Activated B cell treated with CpG ODN at 0.5 μM for 24 hours (primary cell): Measurements from ENCODE around the gene GLI3. TPM values are rescaled to one million over a fixed set of nuclear protein-coding genes. Genes with fewer than 3 reads are reported as not detected.

ENCODE experiments used
- ATAC-seq: fragments of 200-7000 bp; cut with Tn5 transposase; one replicate; pipeline ENCODE4 v1.10.0; 2021; ENCODE audit warnings: low read depth, mild to moderate bottlenecking, moderate library complexity
- CTCF ChIA-PET: fragments of 350-600 bp; sonication (Branson Sonifier 250); formaldehyde crosslinking; loops from one replicate; lab custom pipeline; 2021; ENCODE audit warnings: antibody characterized with exemption; lab: Charles Lee
- POLR2A ChIA-PET: fragments of 350-600 bp; sonication (Branson Sonifier 250); formaldehyde crosslinking; loops from one replicate; lab custom pipeline; 2021; ENCODE audit warnings: antibody characterized with exemption; lab: Charles Lee
- DNase-seq: peaks from one replicate; pipeline ENCODE4 v3.0.0; 2022
- H3K27ac Mint-ChIP-seq: one replicate; pipeline ENCODE4 v1.8.0; 2020; ENCODE audit warnings: mixed read lengths
- H3K27me3 Mint-ChIP-seq: one replicate; pipeline ENCODE4 v1.8.0; 2021; ENCODE audit warnings: mixed read lengths
- H3K36me3 Mint-ChIP-seq: one replicate; pipeline ENCODE4 v1.8.0; 2021; ENCODE audit warnings: low read depth, mixed read lengths
- H3K4me1 Mint-ChIP-seq: one replicate; pipeline ENCODE4 v1.8.0; 2021; ENCODE audit warnings: mixed read lengths
- H3K4me3 Mint-ChIP-seq: one replicate; pipeline ENCODE4 v1.8.0; 2020; ENCODE audit warnings: mild to moderate bottlenecking, mixed read lengths
- H3K9me3 Mint-ChIP-seq: one replicate; pipeline ENCODE4 v1.8.0; 2020; ENCODE audit warnings: mixed read lengths
- intact Hi-C: fragments of 100-400 bp; cut with micrococcal nuclease; formaldehyde crosslinking; loops from one replicate; pipeline ENCODE4 v1.15.1; 2024
- total RNA-seq: library from RNA; stranded (reverse); gene quantifications from 2 replicates; pipeline ENCODE4 v1.2.3, GENCODE V29; 2022
- TF ChIP-seq, protein P1 (sequence below): fragments of 200-600 bp; IDR thresholded peaks from one replicate; pipeline ENCODE4 v1.8.0; 2022; ENCODE audit warnings: antibody characterized with exemption, mild to moderate bottlenecking

Gene GLI3
- total RNA-seq, 1 donor from 2014 or later: not detected

DNA sequence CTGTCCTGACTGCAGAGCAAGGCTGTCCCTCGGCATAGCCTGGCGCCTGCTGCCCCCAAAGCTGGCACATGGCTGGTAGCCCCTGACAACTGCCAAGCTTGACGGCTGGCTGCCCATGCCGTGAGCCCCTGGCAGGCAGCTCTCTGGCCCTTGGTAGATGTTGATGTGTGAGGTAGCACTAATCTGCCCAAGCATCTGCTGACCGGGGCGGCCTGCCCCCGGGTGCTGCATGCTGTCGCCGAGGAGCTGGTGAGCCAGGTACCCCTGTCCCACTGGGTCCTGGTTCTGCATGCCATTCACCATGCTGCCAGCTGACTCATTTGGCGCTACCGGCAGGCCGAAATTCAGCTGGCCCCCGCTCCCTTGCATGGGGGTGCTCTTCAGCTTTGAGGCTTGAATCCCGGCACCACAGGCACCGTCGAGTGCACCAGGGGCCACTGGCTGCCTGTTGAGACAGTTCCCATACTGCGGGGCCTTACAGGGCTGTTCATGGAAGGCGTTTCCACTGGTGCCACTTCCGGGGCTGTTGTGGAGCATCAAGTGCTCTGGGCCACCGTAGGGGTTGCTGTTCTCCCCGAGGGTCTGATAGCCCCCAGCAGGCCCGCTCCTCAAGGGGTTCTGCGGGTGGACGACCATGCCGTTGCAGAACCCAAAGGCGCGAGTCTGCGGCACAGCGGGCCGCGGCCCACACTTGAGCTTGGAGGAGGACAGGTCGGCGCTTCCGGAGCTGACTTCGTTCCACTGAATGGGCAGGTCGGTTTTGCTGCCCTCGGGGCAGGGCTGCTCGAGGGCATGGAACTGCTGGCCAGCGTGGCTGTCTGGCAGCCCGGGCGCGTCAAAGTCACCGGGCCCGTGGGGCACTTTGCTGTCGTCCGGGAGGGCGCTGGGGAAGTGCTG lies 271.9 kb downstream of the GLI3 start:
- H3K4me3 Mint-ChIP-seq: no peak overlapping the region
- CTCF ChIA-PET: no interaction called here
- no peak overlapping the region for H3K27ac Mint-ChIP-seq
- intact Hi-C loops: no loop called here
- ATAC-seq (no peak), DNase-seq (no peak)
- no peaks in the 10 kb centered on the region for H3K9me3 Mint-ChIP-seq
- no peaks in the 10 kb centered on the region for H3K4me1 Mint-ChIP-seq
- TF ChIP-seq, protein P1, sequence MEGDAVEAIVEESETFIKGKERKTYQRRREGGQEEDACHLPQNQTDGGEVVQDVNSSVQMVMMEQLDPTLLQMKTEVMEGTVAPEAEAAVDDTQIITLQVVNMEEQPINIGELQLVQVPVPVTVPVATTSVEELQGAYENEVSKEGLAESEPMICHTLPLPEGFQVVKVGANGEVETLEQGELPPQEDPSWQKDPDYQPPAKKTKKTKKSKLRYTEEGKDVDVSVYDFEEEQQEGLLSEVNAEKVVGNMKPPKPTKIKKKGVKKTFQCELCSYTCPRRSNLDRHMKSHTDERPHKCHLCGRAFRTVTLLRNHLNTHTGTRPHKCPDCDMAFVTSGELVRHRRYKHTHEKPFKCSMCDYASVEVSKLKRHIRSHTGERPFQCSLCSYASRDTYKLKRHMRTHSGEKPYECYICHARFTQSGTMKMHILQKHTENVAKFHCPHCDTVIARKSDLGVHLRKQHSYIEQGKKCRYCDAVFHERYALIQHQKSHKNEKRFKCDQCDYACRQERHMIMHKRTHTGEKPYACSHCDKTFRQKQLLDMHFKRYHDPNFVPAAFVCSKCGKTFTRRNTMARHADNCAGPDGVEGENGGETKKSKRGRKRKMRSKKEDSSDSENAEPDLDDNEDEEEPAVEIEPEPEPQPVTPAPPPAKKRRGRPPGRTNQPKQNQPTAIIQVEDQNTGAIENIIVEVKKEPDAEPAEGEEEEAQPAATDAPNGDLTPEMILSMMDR: no peak
- H3K27me3 Mint-ChIP-seq: peaks cover 6% of the 10 kb centered on the region
- H3K36me3 Mint-ChIP-seq: no peaks in the 10 kb centered on the region
- POLR2A ChIA-PET: no interaction called here

DNA sequence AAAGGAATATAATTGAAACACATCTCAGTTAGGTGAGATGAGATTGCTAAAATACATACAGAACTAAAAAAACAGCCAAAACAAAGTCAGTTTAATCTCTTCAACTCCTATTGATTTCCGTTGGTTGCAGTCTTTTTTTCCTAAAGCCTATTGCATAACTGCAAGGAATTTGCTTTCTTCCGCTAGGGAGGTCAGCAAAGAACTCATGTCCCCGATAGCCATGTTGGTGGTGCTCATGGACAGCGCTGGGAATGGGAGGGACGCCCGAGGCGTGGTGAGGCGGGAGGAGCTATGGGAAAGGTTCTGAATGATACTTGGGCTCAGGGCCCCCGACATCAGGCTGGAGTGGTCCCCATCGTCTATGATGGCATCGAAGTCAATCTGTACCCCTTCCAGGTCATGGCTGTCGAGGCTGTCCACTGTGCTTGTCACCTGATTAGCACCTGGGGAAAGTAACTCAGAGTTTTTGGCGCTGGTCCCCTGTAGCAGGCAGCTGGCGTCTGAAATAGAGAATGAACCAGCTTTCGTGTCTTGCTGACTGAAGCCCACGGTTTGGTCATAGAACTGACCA lies 272.7 kb downstream of the GLI3 start:
- Mint-ChIP-seq H3K36me3 (no peaks in the 10 kb centered on the region), H3K4me3 (no peak overlapping the region), H3K9me3 (no peaks in the 10 kb centered on the region), H3K27ac (no peak overlapping the region), H3K27me3 (peaks cover 14% of the 10 kb centered on the region), H3K4me1 (no peaks in the 10 kb centered on the region)
- POLR2A ChIA-PET: no interaction called here
- intact Hi-C loops: no loop called here
- DNase-seq (no peak), ATAC-seq (no peak)
- TF ChIP-seq, protein P1: no peak
- CTCF ChIA-PET: no interaction called here

- H3K27ac Mint-ChIP-seq: no peak overlapping the region
- no peak for ATAC-seq
- no peaks in the 10 kb centered on the region for H3K9me3 Mint-ChIP-seq
- H3K36me3 Mint-ChIP-seq: no peaks in the 10 kb centered on the region
- POLR2A ChIA-PET: no interaction called here
- no peak overlapping the region for H3K4me3 Mint-ChIP-seq
- DNase-seq: no peak
- TF ChIP-seq, protein P1: no peak
- H3K27me3 Mint-ChIP-seq: peaks cover 52% of the 10 kb centered on the region
- CTCF ChIA-PET: no interaction called here
- intact Hi-C loops: no loop called here
- H3K4me1 Mint-ChIP-seq: no peaks in the 10 kb centered on the region
Observed at GRCh38 chr7:41956705-41957104, 280.3 kb downstream of the GLI3 start.

DNA sequence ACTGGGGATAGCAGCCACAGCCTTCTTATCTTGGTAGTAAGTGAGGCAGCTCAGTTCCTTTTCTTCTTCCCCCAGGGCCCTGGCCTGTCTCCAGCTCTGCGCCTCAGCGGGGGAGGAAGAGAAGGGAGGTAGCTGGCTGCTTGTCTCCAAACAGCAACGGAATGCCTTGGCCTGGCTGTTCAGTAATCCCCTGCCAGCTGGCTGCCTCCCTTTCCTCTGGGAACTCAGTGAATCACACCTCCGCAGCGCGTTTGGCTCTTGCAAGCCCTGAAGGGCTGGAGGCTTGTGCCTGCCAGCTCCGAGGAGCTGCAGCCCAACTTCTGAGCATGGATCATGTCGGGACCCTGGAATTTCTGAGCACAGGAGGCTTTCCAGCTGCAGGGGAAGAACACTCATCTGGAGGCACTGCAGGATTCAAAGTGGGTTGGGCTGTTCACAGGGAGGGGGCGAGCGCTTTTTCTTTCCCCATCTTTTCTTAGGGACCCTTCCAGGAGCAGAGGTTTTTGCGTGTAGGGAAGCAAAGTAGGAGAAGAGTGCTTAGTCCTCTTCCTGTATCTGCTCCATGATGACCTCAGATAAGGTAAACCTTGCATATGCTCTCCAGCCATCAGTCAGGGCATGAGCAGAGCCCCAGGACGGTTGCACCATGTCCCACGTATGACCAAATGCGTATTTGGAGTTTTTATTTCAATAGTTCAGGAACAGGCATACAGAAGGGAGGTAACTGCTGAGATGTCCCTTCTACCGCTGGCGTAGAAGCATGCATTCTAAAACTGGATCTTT lies 280.9 kb downstream of the GLI3 start:
- no peak for ATAC-seq
- H3K27ac Mint-ChIP-seq: no peak overlapping the region
- H3K27me3 Mint-ChIP-seq: peaks cover 49% of the 10 kb centered on the region

More for the DNA sequence above, 280.9 kb downstream of the GLI3 start:
- Mint-ChIP-seq H3K4me1 (no peaks in the 10 kb centered on the region), H3K9me3 (no peaks in the 10 kb centered on the region), H3K4me3 (no peak overlapping the region), H3K36me3 (no peaks in the 10 kb centered on the region)
- TF ChIP-seq, protein P1: no peak
- intact Hi-C loops: no loop called here
- POLR2A ChIA-PET: no interaction called here
- no peak for DNase-seq
- CTCF ChIA-PET: interaction anchor here (1.6 kb wide), 1 partner anchor 16 kb away, joined by 6 read pairs; no protein-coding TSS in a partner anchor
